NCI-H446 treated with DMSO at 0.1 percent for 48 hours (cell line): ENCODE results near the gene CEP85L.

Experiments
- DNase-seq: peaks from one replicate; lab custom pipeline; 2025; lab: John Stamatoyannopoulos, UW

CEP85L gene

GRCh38 chr6:118660218-118660569 is 8.8 kb upstream of the CEP85L start:
- peak; percentile 51 for DNase-seq

GRCh38 chr6:118659513-118660217 is 8.3 kb upstream of the CEP85L start:
- no peak for DNase-seq

- DNase-seq, result no peak
Measured at GRCh38 chr6:118656847-118657451, 5.6 kb upstream of the CEP85L start.

- no peak for DNase-seq
Measured at GRCh38 chr6:118652051-118652615, 742 bp upstream of the CEP85L start.

- no peak for DNase-seq
Measured at GRCh38 chr6:118650582-118651281, 659 bp downstream of the CEP85L start.

GRCh38 chr6:118649918-118650581 is 1.3 kb downstream of the CEP85L start:
- no peak for DNase-seq

GRCh38 chr6:118648866-118649554 is 2.4 kb downstream of the CEP85L start:
- no peak for DNase-seq

- DNase-seq, result no peak
Measured at GRCh38 chr6:118646977-118647376, 4.4 kb downstream of the CEP85L start.

GRCh38 chr6:118645395-118645794 is 6.0 kb downstream of the CEP85L start:
- DNase-seq, result no peak

- no peak for DNase-seq
Measured at GRCh38 chr6:118644007-118644406, 7.4 kb downstream of the CEP85L start.

- no peak for DNase-seq
Measured at GRCh38 chr6:118641042-118641441, 10.3 kb downstream of the CEP85L start.

GRCh38 chr6:118639054-118639964 is 12.1 kb downstream of the CEP85L start:
- no peak for DNase-seq

GRCh38 chr6:118638288-118638687 is 13.1 kb downstream of the CEP85L start:
- DNase-seq, result no peak

GRCh38 chr6:118635909-118636735 is 15.3 kb downstream of the CEP85L start:
- no peak for DNase-seq

- DNase-seq, result no peak
Measured at GRCh38 chr6:118632359-118632758, 19.0 kb downstream of the CEP85L start.

- no peak for DNase-seq
Measured at GRCh38 chr6:118630923-118631322, 20.5 kb downstream of the CEP85L start.

GRCh38 chr6:118630067-118630466 is 21.3 kb downstream of the CEP85L start:
- no peak for DNase-seq

GRCh38 chr6:118627724-118628123 is 23.7 kb downstream of the CEP85L start:
- DNase-seq, result no peak

- no peak for DNase-seq
Measured at GRCh38 chr6:118625833-118626232, 25.6 kb downstream of the CEP85L start.
